PC-9 (cell line): Measurements from ENCODE around the gene ZC3H15. TPM values are rescaled to one million over a fixed set of nuclear protein-coding genes. Genes with fewer than 3 reads are reported as not detected.
"Not testable (repeated sequence)": the region's sequence is repeated elsewhere in the genome, so short reads cannot be mapped to it uniquely, and the experiment has no call there.

Experiments
- BruUV-seq: library from RNA; stranded (reverse); fragments of 400-500 nt; replicated peaks from 2 replicates; lab custom pipeline; 2021; lab: Mats Ljungman, UMichigan
- CTCF ChIA-PET: fragments of 300-600 bp; sonication (Branson Sonifier 250); formaldehyde crosslinking; loops from one replicate; lab custom pipeline; 2022; ENCODE audit warnings: antibody characterized with exemption; lab: Charles Lee
- POLR2A ChIA-PET: fragments of 300-600 bp; sonication (Branson Sonifier 250); formaldehyde crosslinking; loops from one replicate; lab custom pipeline; 2022; ENCODE audit warnings: antibody characterized with exemption; ENCODE audit not compliant: unreplicated experiment; lab: Charles Lee
- DNase-seq, 2 experiments: peaks; one replicate each; pipeline versions ENCODE4 v3.0.0 to v3.0.0-alpha.2; 2015 to 2022; ENCODE audit warnings: mixed read lengths in 1 of 2
- H2AFZ ChIP-seq: fragments of 200-600 bp; sonication (generic); 2 replicates; pipeline ENCODE4 v1.8.1; 2017; ENCODE audit warnings: antibody characterized with exemption
- H3F3A ChIP-seq: fragments of 200-600 bp; sonication (generic); 2 replicates; pipeline ENCODE4 v1.8.1; 2017; ENCODE audit warnings: antibody characterized with exemption, mild to moderate bottlenecking, low read depth; ENCODE audit not compliant: insufficient read depth
- H3K27ac ChIP-seq: fragments of 200-600 bp; sonication (generic); 2 replicates; pipeline ENCODE4 v1.6.1; 2016; ENCODE audit warnings: mixed run types
- H3K27me3 ChIP-seq: fragments of 200-600 bp; sonication (generic); 2 replicates; pipeline ENCODE4 v1.6.1; 2016; ENCODE audit warnings: low read depth, mixed run types; ENCODE audit not compliant: insufficient read depth
- H3K36me3 ChIP-seq: fragments of 200-600 bp; sonication (generic); 2 replicates; pipeline ENCODE4 v1.6.1; 2016; ENCODE audit warnings: low read depth, mixed run types
- H3K4me1 ChIP-seq: fragments of 200-600 bp; sonication (generic); replicated peaks from 2 replicates; pipeline ENCODE4 v1.6.1; 2016; ENCODE audit warnings: mixed run types; ENCODE audit not compliant: insufficient read depth
- H3K4me2 ChIP-seq: fragments of 200-600 bp; sonication (generic); 2 replicates; pipeline ENCODE4 v1.6.1; 2017; ENCODE audit warnings: mixed run types
- H3K4me3 ChIP-seq: fragments of 200-600 bp; sonication (generic); 2 replicates; pipeline ENCODE4 v1.6.1; 2016; ENCODE audit warnings: mixed run types
- H3K79me2 ChIP-seq: fragments of 200-600 bp; sonication (generic); 2 replicates; pipeline ENCODE4 v1.6.1; 2017; ENCODE audit warnings: low read depth, mixed run types
- H3K9me2 ChIP-seq: fragments of 200-600 bp; sonication (generic); 2 replicates; pipeline ENCODE4 v1.8.1; 2017; ENCODE audit warnings: mild to moderate bottlenecking; ENCODE audit not compliant: insufficient read depth
- H3K9me3 ChIP-seq: fragments of 200-600 bp; sonication (generic); 2 replicates; pipeline ENCODE4 v1.8.1; 2016; ENCODE audit warnings: low read depth; ENCODE audit not compliant: insufficient read depth
- H4K20me1 ChIP-seq: fragments of 200-600 bp; sonication (generic); 2 replicates; pipeline ENCODE4 v1.8.1; 2017; ENCODE audit not compliant: insufficient read depth
- EZH2 ChIP-seq: fragments of 200-600 bp; sonication (generic); IDR thresholded peaks from 2 replicates; pipeline ENCODE4 v1.8.0; 2017; ENCODE audit warnings: antibody characterized with exemption, low read depth
- intact Hi-C: fragments of 100-400 bp; cut with micrococcal nuclease; formaldehyde crosslinking; loops from one replicate; pipeline ENCODE4 v1.10.0; 2022; ENCODE audit not compliant: unreplicated experiment
- total RNA-seq: library from RNA; stranded (reverse); gene quantifications from 2 replicates; pipeline ENCODE4 v1.2.3, GENCODE V29; 2021
- TF ChIP-seq, protein P1 (sequence below): fragments of 200-600 bp; sonication (generic); conservative IDR thresholded peaks from 2 replicates; pipeline ENCODE4 v1.6.1; 2017; ENCODE audit warnings: mixed run types, antibody characterized with exemption, mild to moderate bottlenecking, moderate library complexity

The ZC3H15 gene
- total RNA-seq, 1 experiment from 2014 or later: 42.5 TPM

DNA sequence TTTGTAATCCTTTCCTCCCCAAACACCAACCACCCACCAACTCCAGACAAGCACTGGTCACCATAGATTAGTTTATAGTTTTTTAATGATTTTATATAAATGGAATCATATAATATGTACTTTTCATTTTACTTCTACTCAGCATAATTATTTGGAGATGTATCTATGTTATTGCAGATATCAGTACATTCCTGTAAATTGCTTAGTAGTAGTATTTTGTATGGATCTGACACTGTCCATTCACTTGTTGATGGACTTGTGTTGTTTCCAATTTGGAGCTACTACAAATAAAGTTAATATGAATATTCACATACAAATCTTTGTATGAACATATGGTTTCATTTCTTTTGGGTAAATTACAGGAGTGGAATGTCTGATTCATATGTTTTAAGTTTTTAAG, 31.0 kb downstream of the ZC3H15 start:
- no peaks in the 10 kb centered on the region for H3K9me3 ChIP-seq
- H3K27me3 ChIP-seq: no peaks in the 10 kb centered on the region
- no peak overlapping the region for H3K4me2 ChIP-seq
- H3K79me2 ChIP-seq: no peaks in the 10 kb centered on the region
- no peak for TF ChIP-seq EZH2
- TF ChIP-seq, protein P1, sequence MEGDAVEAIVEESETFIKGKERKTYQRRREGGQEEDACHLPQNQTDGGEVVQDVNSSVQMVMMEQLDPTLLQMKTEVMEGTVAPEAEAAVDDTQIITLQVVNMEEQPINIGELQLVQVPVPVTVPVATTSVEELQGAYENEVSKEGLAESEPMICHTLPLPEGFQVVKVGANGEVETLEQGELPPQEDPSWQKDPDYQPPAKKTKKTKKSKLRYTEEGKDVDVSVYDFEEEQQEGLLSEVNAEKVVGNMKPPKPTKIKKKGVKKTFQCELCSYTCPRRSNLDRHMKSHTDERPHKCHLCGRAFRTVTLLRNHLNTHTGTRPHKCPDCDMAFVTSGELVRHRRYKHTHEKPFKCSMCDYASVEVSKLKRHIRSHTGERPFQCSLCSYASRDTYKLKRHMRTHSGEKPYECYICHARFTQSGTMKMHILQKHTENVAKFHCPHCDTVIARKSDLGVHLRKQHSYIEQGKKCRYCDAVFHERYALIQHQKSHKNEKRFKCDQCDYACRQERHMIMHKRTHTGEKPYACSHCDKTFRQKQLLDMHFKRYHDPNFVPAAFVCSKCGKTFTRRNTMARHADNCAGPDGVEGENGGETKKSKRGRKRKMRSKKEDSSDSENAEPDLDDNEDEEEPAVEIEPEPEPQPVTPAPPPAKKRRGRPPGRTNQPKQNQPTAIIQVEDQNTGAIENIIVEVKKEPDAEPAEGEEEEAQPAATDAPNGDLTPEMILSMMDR: no peak
- ChIA-PET POLR2A (interaction anchor here (0.6 kb wide), 1 partner anchor 8 kb away, joined by 3 read pairs; no protein-coding TSS in a partner anchor), CTCF (no interaction called here)
- no peaks in the 10 kb centered on the region for H3K9me2 ChIP-seq
- no peaks in the 10 kb centered on the region for H3F3A ChIP-seq
- no peaks in the 10 kb centered on the region for H3K4me1 ChIP-seq
- no peak overlapping the region for H2AFZ ChIP-seq
- no peak overlapping the region for H3K4me3 ChIP-seq
- H3K36me3 ChIP-seq: no peaks in the 10 kb centered on the region
- intact Hi-C loops: no loop called here
- no peak for DNase-seq
- BruUV-seq: no TSS peak
- H4K20me1 ChIP-seq: no peaks in the 10 kb centered on the region
- H3K27ac ChIP-seq: no peak overlapping the region

DNA sequence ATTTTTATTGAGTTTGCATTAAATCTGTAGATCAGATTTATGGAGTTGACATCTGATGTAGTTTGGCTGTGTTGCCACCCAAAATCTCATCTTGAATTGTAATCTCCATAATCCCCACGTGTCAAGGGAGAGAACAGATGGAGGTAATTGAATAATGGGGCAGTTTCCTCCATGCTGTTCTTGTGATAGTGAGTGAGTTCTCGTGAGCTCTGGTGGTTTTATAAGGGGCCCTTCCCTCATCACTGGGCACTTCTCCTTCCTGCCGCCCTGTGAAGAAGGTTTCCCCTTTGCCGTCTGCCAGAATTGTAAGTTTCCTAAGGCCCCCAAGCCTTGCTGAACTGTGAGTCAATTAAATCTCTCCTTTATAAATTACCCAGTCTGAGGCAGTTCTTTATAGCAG, 32.2 kb downstream of the ZC3H15 start:
- no peaks in the 10 kb centered on the region for H3F3A ChIP-seq
- intact Hi-C loops: no loop called here
- H2AFZ ChIP-seq: no peak overlapping the region
- no peak overlapping the region for H3K4me2 ChIP-seq
- ChIA-PET POLR2A (no interaction called here), CTCF (no interaction called here)
- no peaks in the 10 kb centered on the region for H3K4me1 ChIP-seq
- no peaks in the 10 kb centered on the region for H3K9me2 ChIP-seq
- no peak for DNase-seq
- no peaks in the 10 kb centered on the region for H3K27me3 ChIP-seq
- H3K27ac ChIP-seq: no peak overlapping the region
- H3K4me3 ChIP-seq: no peak overlapping the region
- BruUV-seq: no TSS peak
- H3K79me2 ChIP-seq: no peaks in the 10 kb centered on the region
- no peaks in the 10 kb centered on the region for H4K20me1 ChIP-seq
- TF ChIP-seq EZH2: no peak
- TF ChIP-seq, protein P1: no peak
- no peaks in the 10 kb centered on the region for H3K9me3 ChIP-seq
- H3K36me3 ChIP-seq: no peaks in the 10 kb centered on the region

DNA sequence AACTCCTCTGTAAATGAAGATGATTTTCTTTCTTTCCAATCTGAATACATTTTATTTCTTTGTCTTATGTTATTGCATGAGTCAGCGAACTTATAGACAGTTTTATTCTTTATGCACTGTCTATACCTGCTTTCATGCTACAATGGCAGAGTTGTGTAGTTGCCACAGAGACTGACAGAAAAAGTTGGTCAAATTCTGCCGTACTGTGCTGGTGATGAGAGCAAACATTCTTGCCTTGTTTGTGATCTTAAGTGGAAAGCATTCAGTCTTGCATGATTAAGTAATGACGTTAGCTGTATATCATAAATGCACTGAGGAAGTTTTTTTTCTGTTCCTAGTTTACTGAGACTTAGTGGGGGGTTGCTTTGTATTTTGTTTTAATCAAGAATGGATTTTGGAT, 32.9 kb downstream of the ZC3H15 start:
- ChIA-PET CTCF (no interaction called here), POLR2A (no interaction called here)
- intact Hi-C loops: no loop called here

DNA sequence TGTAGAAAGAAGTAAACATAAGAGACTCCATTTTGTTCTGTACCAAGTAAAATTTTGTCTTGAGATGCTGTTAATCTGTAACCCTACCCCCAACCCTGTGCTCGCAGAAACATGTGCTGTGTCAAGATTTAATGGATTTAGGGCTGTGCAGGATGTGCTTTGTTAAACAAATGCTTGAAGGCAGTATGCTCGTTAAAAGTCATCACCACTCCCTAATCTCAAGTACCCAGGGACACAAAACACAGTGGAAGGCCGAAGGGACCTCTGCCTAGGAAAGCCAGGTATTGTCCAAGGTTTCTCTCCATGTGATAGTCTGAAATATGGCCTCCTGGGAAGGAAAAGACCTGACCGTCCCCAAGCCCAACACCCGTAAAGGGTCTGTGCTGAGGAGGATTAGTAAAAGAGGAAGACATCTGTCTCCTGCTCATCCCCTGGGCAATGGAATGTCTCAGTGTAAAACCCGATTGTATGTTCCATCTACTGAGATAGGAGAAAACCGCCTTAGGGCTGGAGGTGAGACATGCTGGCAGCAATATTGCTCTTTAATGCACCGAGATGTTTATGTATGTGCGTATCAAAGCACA, 35.6 kb downstream of the ZC3H15 start:
- H3K9me2 ChIP-seq, H3K27ac ChIP-seq, DNase-seq, H3K9me3 ChIP-seq, POLR2A ChIA-PET, H3K79me2 ChIP-seq, H3K36me3 ChIP-seq, H3K4me1 ChIP-seq, H3K4me3 ChIP-seq, H3F3A ChIP-seq, H3K4me2 ChIP-seq, CTCF ChIA-PET, H4K20me1 ChIP-seq, BruUV-seq, intact Hi-C loops, H3K27me3 ChIP-seq, H2AFZ ChIP-seq: not testable (repeated sequence)

More for the DNA sequence above, 32.9 kb downstream of the ZC3H15 start:
- no peak for TF ChIP-seq EZH2
- TF ChIP-seq, protein P1: no peak
- Histone ChIP-seq H3K4me1 (no peaks in the 10 kb centered on the region), H3K9me2 (no peaks in the 10 kb centered on the region), H3K36me3 (no peaks in the 10 kb centered on the region), H3K27ac (no peak overlapping the region), H3K4me2 (no peak overlapping the region), H3F3A (no peaks in the 10 kb centered on the region), H3K9me3 (no peaks in the 10 kb centered on the region), H2AFZ (no peak overlapping the region), H4K20me1 (no peaks in the 10 kb centered on the region), H3K4me3 (no peak overlapping the region), H3K27me3 (no peaks in the 10 kb centered on the region), H3K79me2 (no peaks in the 10 kb centered on the region)
- no TSS peak for BruUV-seq
- DNase-seq: no peak
